Transverse colon (tissue), 4 donors: ENCODE measurements around the gene PPP6R1.

ENCODE experiments used
- CTCF ChIP-seq, 5 experiments: fragments of 200-600 bp in 3 of 5; fragments of 450-650 bp in 2 of 5; sonication (generic) in 3 of 5; IDR thresholded peaks; 1 replicate in 2 of 5; 2 replicates in 3 of 5; pipeline ENCODE4 v1.5.1; 2016 to 2017; ENCODE audit warnings: antibody characterized with exemption in 5 of 5, inconsistent platforms in 3 of 5, mild to moderate bottlenecking in 2 of 5, moderate library complexity in 1 of 5
- EP300 ChIP-seq: sonication (generic); formaldehyde crosslinking; IDR thresholded peaks from one replicate; pipeline ENCODE4 v1.6.1; 2017; ENCODE audit warnings: antibody characterized with exemption, low read depth
- POLR2A ChIP-seq: fragments of 450-650 bp; IDR thresholded peaks from one replicate; pipeline ENCODE4 v1.6.1; 2016; ENCODE audit warnings: antibody characterized with exemption, mild to moderate bottlenecking, moderate library complexity
- POLR2AphosphoS5 ChIP-seq, 3 donors: sonication (generic); formaldehyde crosslinking; IDR thresholded peaks; one replicate each; pipeline ENCODE4 v1.6.1; 2016; ENCODE audit warnings: antibody characterized with exemption in 3 of 3

- no peak for TF ChIP-seq CTCF (IDR thresholded peaks at IDR 0.05)
- TF ChIP-seq POLR2A: no peak
- TF ChIP-seq POLR2AphosphoS5 (IDR thresholded peaks at IDR 0.05): no peak
- TF ChIP-seq EP300: no peak
These were observed 11.5 kb upstream of the PPP6R1 start for GRCh38 chr19:55270172-55270942.
